BJ (cell line): Measurements from ENCODE around the gene ARHGAP18. TPM values are rescaled to one million over a fixed set of nuclear protein-coding genes. Genes with fewer than 3 reads are reported as not detected.

ENCODE experiments used
- CTCF ChIA-PET: fragments of 350-600 bp; formaldehyde crosslinking; extraction: SDS; loops from one replicate; lab custom pipeline; 2021; ENCODE audit warnings: antibody characterized with exemption, inconsistent platforms; lab: Yijun Ruan, JAX
- POLR2A ChIA-PET: fragments of 300-600 bp; sonication (Branson Sonifier 250); formaldehyde crosslinking; extraction: SDS; loops from one replicate; lab custom pipeline; 2021; ENCODE audit warnings: antibody characterized with exemption; lab: Charles Lee
- DNase-seq: peaks from one replicate; pipeline ENCODE4 v3.0.0-alpha.2; 2011; ENCODE audit warnings: low read depth
- H3K27me3 ChIP-seq: 2 replicates; pipeline ENCODE4 v1.6.0; 2011; ENCODE audit warnings: low read length; ENCODE audit not compliant: control insufficient read depth, insufficient read depth
- H3K36me3 ChIP-seq: 2 replicates; pipeline ENCODE4 v1.5.1; 2011; ENCODE audit warnings: low read length; ENCODE audit not compliant: control insufficient read depth, insufficient read depth
- H3K4me3 ChIP-seq: 2 replicates; pipeline ENCODE4 v1.5.1; 2011; ENCODE audit warnings: low read depth, mild to moderate bottlenecking, control low read depth, low read length
- polyA plus RNA-seq: library from polyadenylated mRNA; depleted of rRNA; stranded (reverse); fragments of >200 nt; gene quantifications from 2 replicates; pipeline ENCODE4 v1.2.3, GENCODE V29; 2011
- TF ChIP-seq, protein P1 (sequence below): IDR thresholded peaks from 2 replicates; pipeline ENCODE4 v1.5.1; 2011; ENCODE audit warnings: low read depth, mild to moderate bottlenecking, control low read depth, inconsistent platforms, low read length, moderate library complexity; ENCODE audit not compliant: insufficient read depth

Gene ARHGAP18
- polyA plus RNA-seq, 1 experiment, result 9.8 TPM

DNA sequence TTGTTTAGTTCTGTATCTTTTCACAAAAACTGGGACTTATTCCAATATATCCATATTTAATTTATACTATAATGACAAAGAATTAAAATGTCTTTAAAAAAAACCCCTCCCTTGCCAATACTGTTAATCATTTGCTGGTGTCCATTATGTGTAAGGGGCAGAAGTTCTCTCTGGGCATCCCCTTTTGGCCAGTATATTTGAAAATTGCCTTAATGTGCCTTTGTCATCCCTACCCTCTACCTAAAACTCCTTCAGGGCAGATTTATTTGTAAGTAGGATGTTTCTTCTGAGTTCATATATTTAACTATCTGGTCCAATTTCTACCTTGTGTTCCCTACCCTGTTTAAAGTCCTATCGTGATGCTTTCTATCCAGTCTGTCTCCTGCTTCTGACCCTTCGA lies 62.9 kb downstream of the ARHGAP18 start:
- ChIA-PET CTCF (no interaction called here), POLR2A (no interaction called here)
- no peaks in the 10 kb centered on the region for H3K27me3 ChIP-seq
- no peak for DNase-seq
- TF ChIP-seq, protein P1, sequence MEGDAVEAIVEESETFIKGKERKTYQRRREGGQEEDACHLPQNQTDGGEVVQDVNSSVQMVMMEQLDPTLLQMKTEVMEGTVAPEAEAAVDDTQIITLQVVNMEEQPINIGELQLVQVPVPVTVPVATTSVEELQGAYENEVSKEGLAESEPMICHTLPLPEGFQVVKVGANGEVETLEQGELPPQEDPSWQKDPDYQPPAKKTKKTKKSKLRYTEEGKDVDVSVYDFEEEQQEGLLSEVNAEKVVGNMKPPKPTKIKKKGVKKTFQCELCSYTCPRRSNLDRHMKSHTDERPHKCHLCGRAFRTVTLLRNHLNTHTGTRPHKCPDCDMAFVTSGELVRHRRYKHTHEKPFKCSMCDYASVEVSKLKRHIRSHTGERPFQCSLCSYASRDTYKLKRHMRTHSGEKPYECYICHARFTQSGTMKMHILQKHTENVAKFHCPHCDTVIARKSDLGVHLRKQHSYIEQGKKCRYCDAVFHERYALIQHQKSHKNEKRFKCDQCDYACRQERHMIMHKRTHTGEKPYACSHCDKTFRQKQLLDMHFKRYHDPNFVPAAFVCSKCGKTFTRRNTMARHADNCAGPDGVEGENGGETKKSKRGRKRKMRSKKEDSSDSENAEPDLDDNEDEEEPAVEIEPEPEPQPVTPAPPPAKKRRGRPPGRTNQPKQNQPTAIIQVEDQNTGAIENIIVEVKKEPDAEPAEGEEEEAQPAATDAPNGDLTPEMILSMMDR, result no peak
- no peak overlapping the region for H3K4me3 ChIP-seq
- no peaks in the 10 kb centered on the region for H3K36me3 ChIP-seq

DNA sequence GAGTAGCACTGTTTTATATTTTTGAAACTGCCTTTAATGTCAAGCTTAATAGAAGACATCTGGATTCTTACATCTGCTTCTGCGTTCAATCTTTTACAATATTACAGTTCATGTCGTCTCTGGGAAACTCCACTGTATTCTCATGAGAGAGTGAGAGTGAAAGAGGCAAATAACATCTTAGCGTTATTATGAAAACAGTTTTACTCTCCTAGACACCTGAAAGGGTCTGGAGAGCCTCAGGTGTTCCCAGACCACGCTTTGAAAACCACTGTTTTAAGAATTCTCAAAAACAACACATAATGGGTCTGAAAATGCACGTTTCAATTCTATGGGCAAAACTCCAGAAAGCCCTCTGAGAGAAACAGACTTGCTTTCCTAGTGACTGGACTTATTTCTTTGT lies 63.3 kb downstream of the ARHGAP18 start:
- Histone ChIP-seq H3K36me3 (no peaks in the 10 kb centered on the region), H3K4me3 (no peak overlapping the region), H3K27me3 (no peaks in the 10 kb centered on the region)
- DNase-seq, result no peak
- CTCF ChIA-PET, result no interaction called here
- POLR2A ChIA-PET, result no interaction called here
- TF ChIP-seq, protein P1, result no peak

DNA sequence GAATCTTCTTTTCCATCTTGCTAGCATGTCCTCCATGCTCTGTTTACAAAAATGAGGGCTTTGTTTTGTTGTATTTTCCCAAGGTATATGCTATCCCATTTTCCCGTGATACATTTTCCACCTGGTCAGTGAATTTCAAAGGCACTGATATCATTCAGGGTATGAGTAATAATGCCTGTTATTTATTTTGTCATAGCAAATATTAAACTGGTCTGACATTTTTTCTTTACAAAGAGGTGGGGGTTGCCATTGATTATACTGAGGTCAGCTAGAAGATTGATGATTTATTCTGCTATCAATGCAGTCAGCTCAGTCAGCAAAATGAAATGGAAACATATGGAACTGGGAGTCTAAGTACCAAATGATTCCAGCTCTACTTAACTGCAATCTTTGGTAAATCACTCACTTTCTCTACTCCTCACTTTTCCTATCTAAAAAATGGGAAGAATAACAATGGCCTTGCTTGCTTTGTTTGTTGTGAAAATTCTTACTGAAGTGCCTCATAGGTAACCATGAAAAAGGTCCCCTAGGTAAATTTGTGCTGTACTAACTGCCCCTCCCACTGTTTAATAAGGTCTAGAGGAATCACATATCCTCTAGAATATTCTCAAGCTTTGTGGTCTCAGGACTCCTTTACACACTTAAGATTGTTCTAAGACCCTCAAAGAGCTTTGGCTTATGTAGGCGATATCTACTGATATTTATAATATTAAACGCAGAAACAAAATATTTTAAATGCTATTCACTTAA lies 64.0 kb downstream of the ARHGAP18 start:
- no peaks in the 10 kb centered on the region for H3K36me3 ChIP-seq
- DNase-seq, result no peak
- ChIA-PET CTCF (no interaction called here), POLR2A (no interaction called here)
- no peak overlapping the region for H3K4me3 ChIP-seq
- TF ChIP-seq, protein P1, result no peak
- no peaks in the 10 kb centered on the region for H3K27me3 ChIP-seq

DNA sequence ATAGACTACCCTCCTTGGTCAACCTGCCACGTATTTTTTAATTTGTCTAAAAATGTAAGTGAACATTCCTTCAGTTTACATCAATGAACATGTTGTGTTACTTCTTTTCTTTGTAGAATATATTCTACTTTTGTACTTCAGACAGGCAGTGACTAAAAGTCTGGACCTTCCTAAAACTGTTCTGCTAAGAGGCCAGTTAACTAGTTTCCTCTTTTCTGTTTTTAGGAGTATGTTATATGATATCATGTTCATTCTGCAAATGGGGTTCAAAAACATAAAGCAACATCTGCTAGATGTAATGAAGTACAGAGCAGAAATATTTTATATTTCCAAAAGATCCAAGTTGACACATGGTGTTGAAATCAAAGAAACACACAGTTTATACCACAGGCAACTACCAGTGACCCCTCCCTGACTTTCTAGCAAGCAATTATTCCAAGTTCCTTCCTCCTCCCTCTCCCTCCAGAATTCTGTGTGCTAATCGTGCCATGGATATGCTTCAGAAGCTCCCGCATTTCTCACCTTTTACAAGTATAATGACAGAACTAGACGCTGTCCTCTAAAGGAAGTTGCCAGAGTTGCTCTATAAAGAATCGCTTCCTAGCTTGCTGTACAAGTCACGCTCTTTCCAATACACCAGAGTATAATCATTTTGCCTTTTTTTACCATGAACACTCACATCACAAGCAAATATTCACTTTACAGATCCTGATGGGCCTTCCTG lies 64.7 kb downstream of the ARHGAP18 start:
- no peak for DNase-seq
- H3K36me3 ChIP-seq, result no peaks in the 10 kb centered on the region
- H3K4me3 ChIP-seq, result no peak overlapping the region
- TF ChIP-seq, protein P1, result no peak
- ChIA-PET POLR2A (interaction anchor here (0.5 to 0.6 kb wide), 2 partner anchors 33 to 76 kb away, joined by 3 read pairs; no protein-coding TSS in a partner anchor), CTCF (no interaction called here)
- H3K27me3 ChIP-seq, result no peaks in the 10 kb centered on the region

DNA sequence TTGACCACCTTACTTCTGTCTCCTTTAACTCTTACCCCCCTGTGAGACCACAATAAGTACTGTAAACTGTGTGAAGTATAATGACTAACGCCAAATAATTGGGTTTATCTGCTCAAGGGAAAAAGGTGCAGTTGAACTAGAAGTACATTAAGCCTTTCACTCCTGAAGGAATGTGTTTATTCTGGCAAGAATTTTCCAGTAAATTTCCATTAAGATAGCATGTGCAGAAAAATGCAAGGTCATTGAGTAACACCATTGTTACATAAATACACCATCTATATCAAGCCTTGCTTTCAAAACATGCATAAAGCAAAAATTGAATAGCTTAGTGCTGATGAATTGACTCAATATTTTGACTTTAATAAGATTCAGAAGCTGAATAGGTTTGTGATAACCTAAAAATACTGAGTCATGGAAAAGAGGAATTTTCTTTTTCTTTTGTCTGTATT lies 65.4 kb downstream of the ARHGAP18 start:
- Histone ChIP-seq H3K27me3 (no peaks in the 10 kb centered on the region), H3K4me3 (no peak overlapping the region), H3K36me3 (no peaks in the 10 kb centered on the region)
- CTCF ChIA-PET, result interaction anchor here (1.4 kb wide), 1 partner anchor 45 kb away, joined by 3 read pairs; no protein-coding TSS in a partner anchor
- no peak for DNase-seq
- TF ChIP-seq, protein P1, result no peak
- POLR2A ChIA-PET, result interaction anchor here (0.5 to 0.6 kb wide), 2 partner anchors 34 to 76 kb away, joined by 3 read pairs; no protein-coding TSS in a partner anchor
